Adipocyte (in vitro differentiated cells): ENCODE results near the gene HIBADH.
A peak's percentile ranks its signal among the peaks of the same experiment; 100 is the strongest.
"Not testable (repeated sequence)": the region's sequence is repeated elsewhere in the genome, so short reads cannot be mapped to it uniquely, and the experiment has no call there.

ENCODE experiments used
- DNase-seq: peaks from one replicate; pipeline ENCODE4 v3.0.0-alpha.2; 2015; ENCODE audit warnings: low read depth
- H3K27me3 ChIP-seq: replicated peaks from 2 replicates; pipeline ENCODE4 v1.7.0; 2013; ENCODE audit warnings: mild to moderate bottlenecking, low read length, moderate library complexity; ENCODE audit not compliant: control insufficient read depth, insufficient read depth
- H3K36me3 ChIP-seq: 2 replicates; pipeline ENCODE4 v1.7.0; 2013; ENCODE audit warnings: low read length, mild to moderate bottlenecking, moderate library complexity; ENCODE audit not compliant: control insufficient read depth, insufficient read depth, severe bottlenecking
- H3K4me1 ChIP-seq: 2 replicates; pipeline ENCODE4 v1.7.0; 2013; ENCODE audit warnings: mild to moderate bottlenecking, low read length, moderate library complexity; ENCODE audit not compliant: control insufficient read depth, insufficient read depth
- H3K4me3 ChIP-seq: 2 replicates; pipeline ENCODE4 v1.7.0; 2013; ENCODE audit warnings: mild to moderate bottlenecking, low read length, moderate library complexity
- H3K9ac ChIP-seq: 2 replicates; pipeline ENCODE4 v1.7.0; 2013; ENCODE audit warnings: mild to moderate bottlenecking, low read length, moderate library complexity
- H3K9me3 ChIP-seq: 2 replicates; pipeline ENCODE4 v1.7.0; 2013; ENCODE audit warnings: mild to moderate bottlenecking, low read length, moderate library complexity; ENCODE audit not compliant: control insufficient read depth

The HIBADH gene

GRCh38 chr7:27678617-27679260 lies 16.1 kb upstream of the HIBADH start:
- Histone ChIP-seq H3K4me3 (no peak overlapping the region), H3K4me1 (peaks cover 19% of the 10 kb centered on the region), H3K36me3 (no peaks in the 10 kb centered on the region), H3K9ac (no peak overlapping the region), H3K9me3 (no peaks in the 10 kb centered on the region), H3K27me3 (no peaks in the 10 kb centered on the region)
- no peak for DNase-seq

GRCh38 chr7:27677912-27678612 lies 15.4 kb upstream of the HIBADH start:
- Histone ChIP-seq H3K9ac (peak overlapping the region; percentile 16), H3K27me3 (no peaks in the 10 kb centered on the region), H3K4me3 (peak overlapping the region; percentile 1), H3K36me3 (no peaks in the 10 kb centered on the region), H3K9me3 (peaks cover 5% of the 10 kb centered on the region), H3K4me1 (peaks cover 19% of the 10 kb centered on the region)
- peak; percentile 93 for DNase-seq

GRCh38 chr7:27674126-27674525 lies 11.4 kb upstream of the HIBADH start:
- H3K4me1 ChIP-seq = peaks cover 12% of the 10 kb centered on the region
- not testable (repeated sequence) for DNase-seq, H3K27me3 ChIP-seq, H3K9me3 ChIP-seq, H3K9ac ChIP-seq, H3K36me3 ChIP-seq, H3K4me3 ChIP-seq

- no peaks in the 10 kb centered on the region for H3K4me1 ChIP-seq
- no peaks in the 10 kb centered on the region for H3K36me3 ChIP-seq
- no peak overlapping the region for H3K4me3 ChIP-seq
- no peaks in the 10 kb centered on the region for H3K27me3 ChIP-seq
- no peak overlapping the region for H3K9ac ChIP-seq
- DNase-seq = no peak
- H3K9me3 ChIP-seq = peaks cover 6% of the 10 kb centered on the region
Measured at GRCh38 chr7:27671675-27672074, 9.0 kb upstream of the HIBADH start.

- peaks cover 6% of the 10 kb centered on the region for H3K9me3 ChIP-seq
- DNase-seq = no peak
- no peak overlapping the region for H3K9ac ChIP-seq
- no peaks in the 10 kb centered on the region for H3K36me3 ChIP-seq
- H3K4me3 ChIP-seq = no peak overlapping the region
- H3K27me3 ChIP-seq = no peaks in the 10 kb centered on the region
- no peaks in the 10 kb centered on the region for H3K4me1 ChIP-seq
Measured at GRCh38 chr7:27670676-27671075, 8.0 kb upstream of the HIBADH start.

- H3K9ac ChIP-seq = no peak overlapping the region
- DNase-seq = no peak
- no peaks in the 10 kb centered on the region for H3K27me3 ChIP-seq
- no peak overlapping the region for H3K4me3 ChIP-seq
- H3K36me3 ChIP-seq = no peaks in the 10 kb centered on the region
- no peaks in the 10 kb centered on the region for H3K4me1 ChIP-seq
- H3K9me3 ChIP-seq = peaks cover 6% of the 10 kb centered on the region
Measured at GRCh38 chr7:27670177-27670576, 7.5 kb upstream of the HIBADH start.

GRCh38 chr7:27665531-27665930 lies 2.8 kb upstream of the HIBADH start:
- Histone ChIP-seq H3K27me3 (no peaks in the 10 kb centered on the region), H3K4me3 (no peak overlapping the region), H3K4me1 (peaks cover 6% of the 10 kb centered on the region), H3K9me3 (no peaks in the 10 kb centered on the region), H3K9ac (no peak overlapping the region), H3K36me3 (no peaks in the 10 kb centered on the region)
- no peak for DNase-seq

- Histone ChIP-seq H3K27me3 (no peaks in the 10 kb centered on the region), H3K4me3 (peak overlapping the region; percentile 96), H3K9ac (no peak overlapping the region), H3K9me3 (no peaks in the 10 kb centered on the region), H3K4me1 (peaks cover 6% of the 10 kb centered on the region), H3K36me3 (no peaks in the 10 kb centered on the region)
- no peak for DNase-seq
Measured at GRCh38 chr7:27663989-27664331, 1.3 kb upstream of the HIBADH start.

- no peaks in the 10 kb centered on the region for H3K9me3 ChIP-seq
- peak; percentile 60 for DNase-seq
- H3K4me3 ChIP-seq = peak overlapping the region; percentile 96
Measured at GRCh38 chr7:27661811-27662489, 733 bp downstream of the HIBADH start.

GRCh38 chr7:27656724-27657123 lies 6.0 kb downstream of the HIBADH start:
- Histone ChIP-seq H3K9me3 (no peaks in the 10 kb centered on the region), H3K4me1 (peaks cover 7% of the 10 kb centered on the region), H3K9ac (no peak overlapping the region), H3K27me3 (no peaks in the 10 kb centered on the region), H3K4me3 (no peak overlapping the region), H3K36me3 (peaks cover 3% of the 10 kb centered on the region)
- DNase-seq = no peak

More at GRCh38 chr7:27661811-27662489, 733 bp downstream of the HIBADH start:
- Histone ChIP-seq H3K36me3 (peaks cover under 1% of the 10 kb centered on the region), H3K9ac (peak overlapping the region; percentile 94), H3K27me3 (no peaks in the 10 kb centered on the region), H3K4me1 (peaks cover 6% of the 10 kb centered on the region)

- Histone ChIP-seq H3K27me3 (no peaks in the 10 kb centered on the region), H3K9me3 (no peaks in the 10 kb centered on the region), H3K9ac (no peak overlapping the region), H3K36me3 (peaks cover 3% of the 10 kb centered on the region), H3K4me1 (peaks cover 12% of the 10 kb centered on the region), H3K4me3 (no peak overlapping the region)
- DNase-seq = no peak
Measured at GRCh38 chr7:27655184-27655583, 7.5 kb downstream of the HIBADH start.
